ENCODE data around the gene GAL3ST1.

The GAL3ST1 gene

GRCh38 chr22:30531651-30532608, 42.5 kb downstream of the GAL3ST1 start:
- DNase-seq (ENCODE audit: low read depth in 2 of 2), result no peak

GRCh38 chr22:30526656-30527055, 47.8 kb downstream of the GAL3ST1 start:
- DNase-seq (ENCODE audit: low read depth in 2 of 2), result no peak

GRCh38 chr22:30523646-30524489, 50.6 kb downstream of the GAL3ST1 start:
- DNase-seq (ENCODE audit: low read depth in 2 of 2), result no peak

- no peak for DNase-seq (ENCODE audit: low read depth in 2 of 2)
Measured at GRCh38 chr22:30521368-30522156, 52.9 kb downstream of the GAL3ST1 start.

DNA sequence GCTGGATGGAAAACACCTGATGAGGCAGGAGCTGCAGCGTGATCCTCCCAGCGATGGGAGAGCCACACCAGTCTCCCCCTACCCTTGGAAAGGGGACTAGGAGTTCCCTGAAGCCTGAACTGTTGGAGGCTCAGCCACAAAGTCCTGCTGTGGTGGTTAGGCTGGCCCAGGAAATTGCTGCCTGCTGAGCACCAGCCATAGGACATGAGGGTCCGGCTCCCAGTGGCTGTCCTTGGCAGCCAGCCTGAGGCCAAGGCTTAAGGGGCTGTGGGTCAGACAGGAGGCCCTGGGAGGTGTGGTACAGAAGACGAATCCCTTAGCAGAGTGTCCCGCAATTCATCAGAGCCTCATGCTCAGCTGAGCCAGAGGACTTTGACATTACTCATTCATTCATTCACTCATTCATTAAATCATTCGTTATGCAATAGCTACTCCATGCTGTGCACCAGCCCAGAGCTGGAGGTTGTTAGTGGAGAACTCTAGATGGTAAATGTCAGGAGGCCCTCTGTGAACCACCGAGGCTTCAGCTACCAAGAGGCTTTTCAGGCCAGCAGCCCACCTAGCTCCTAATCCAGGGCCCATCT, 54.5 kb downstream of the GAL3ST1 start:
- DNase-seq (ENCODE audit: low read depth in 2 of 2), result no peak

GRCh38 chr22:30516731-30517130, 57.7 kb downstream of the GAL3ST1 start:
- no peak for DNase-seq (ENCODE audit: low read depth in 2 of 2)

- no peak for DNase-seq (ENCODE audit: low read depth in 2 of 2)
Measured at GRCh38 chr22:30516273-30516672, 58.2 kb downstream of the GAL3ST1 start.

- DNase-seq (ENCODE audit: low read depth in 2 of 2), result no peak
Measured at GRCh38 chr22:30514252-30514651, 60.2 kb downstream of the GAL3ST1 start.

DNA sequence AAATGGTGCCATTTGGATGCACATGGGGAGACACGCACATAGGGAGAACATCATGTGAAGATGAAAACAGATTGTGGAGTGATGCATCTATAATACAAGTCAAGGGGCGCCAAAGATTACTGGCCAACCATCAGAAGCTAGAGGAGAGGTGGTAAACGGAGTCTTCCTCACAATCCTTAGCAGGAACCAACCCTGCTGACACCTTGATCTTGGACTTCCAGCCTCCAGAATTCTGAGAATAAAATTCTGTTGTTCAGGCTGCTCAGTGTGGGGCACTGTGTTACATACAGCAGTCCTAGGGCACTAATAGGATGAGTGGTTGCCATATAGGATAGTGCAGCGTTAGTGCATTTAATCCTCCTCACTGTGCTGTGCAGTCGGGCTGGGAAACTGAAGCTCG, 61.0 kb downstream of the GAL3ST1 start:
- no peak for DNase-seq (ENCODE audit: low read depth in 2 of 2)

GRCh38 chr22:30511911-30512310, 62.6 kb downstream of the GAL3ST1 start:
- DNase-seq (ENCODE audit: low read depth in 2 of 2), result no peak

DNA sequence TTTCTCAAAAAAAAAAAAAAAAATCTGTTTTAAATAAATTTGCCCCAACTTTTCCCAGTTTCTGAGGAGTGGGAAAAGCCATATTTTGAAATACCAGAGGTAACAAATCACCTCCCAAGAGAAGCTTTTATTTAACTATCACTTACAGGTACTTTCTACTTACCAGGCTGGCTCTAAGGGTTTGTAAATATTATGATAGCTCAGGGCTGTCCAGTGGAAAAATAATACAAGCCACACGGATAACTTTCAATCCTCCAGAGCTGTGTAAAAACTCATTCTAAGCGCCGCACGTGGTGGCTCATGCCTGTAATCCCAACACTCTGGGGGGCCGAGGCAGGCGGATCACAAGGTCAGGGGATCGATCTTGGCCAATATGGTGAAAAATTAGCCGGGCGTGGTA, 63.4 kb downstream of the GAL3ST1 start:
- no peak for DNase-seq (ENCODE audit: low read depth in 2 of 2)

DNA sequence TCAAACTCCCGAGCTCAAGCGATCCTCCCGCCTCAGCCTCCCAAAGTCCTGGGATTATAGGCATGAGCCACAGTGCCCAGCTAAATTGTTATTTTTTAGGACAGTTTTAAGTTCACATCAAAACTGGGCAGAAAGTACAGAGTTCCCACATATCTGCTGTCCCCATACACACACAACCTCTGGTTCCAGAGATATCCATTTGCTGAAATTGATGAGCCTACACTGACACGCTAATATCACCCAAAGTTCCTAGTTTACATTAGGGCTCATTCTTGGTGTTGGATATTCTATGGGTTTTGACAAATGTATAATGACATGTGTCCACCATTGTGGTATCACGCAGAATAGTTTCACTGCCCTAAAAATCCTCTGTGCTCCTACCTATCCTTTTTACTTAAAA, 66.2 kb downstream of the GAL3ST1 start:
- no peak for DNase-seq (ENCODE audit: low read depth in 2 of 2)

DNA sequence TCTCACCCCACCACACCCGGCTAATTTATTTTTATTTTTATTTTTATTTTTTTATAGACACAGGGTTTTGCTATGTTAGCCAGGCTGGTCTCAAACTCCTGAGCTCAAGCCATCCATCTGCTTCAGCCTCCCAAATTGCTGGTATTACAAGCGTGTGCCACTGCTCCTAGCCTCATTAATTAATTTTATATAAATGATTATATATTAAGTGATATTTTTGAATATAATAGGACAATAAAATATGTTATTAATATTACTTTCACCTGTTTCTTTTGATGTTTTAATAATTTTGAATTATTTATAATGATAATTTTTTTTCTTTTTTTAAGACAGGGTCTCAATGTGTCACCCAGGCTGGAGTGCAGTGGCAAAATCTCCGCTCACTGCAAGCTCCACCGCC, 66.8 kb downstream of the GAL3ST1 start:
- DNase-seq (ENCODE audit: low read depth in 2 of 2), result no peak

DNA sequence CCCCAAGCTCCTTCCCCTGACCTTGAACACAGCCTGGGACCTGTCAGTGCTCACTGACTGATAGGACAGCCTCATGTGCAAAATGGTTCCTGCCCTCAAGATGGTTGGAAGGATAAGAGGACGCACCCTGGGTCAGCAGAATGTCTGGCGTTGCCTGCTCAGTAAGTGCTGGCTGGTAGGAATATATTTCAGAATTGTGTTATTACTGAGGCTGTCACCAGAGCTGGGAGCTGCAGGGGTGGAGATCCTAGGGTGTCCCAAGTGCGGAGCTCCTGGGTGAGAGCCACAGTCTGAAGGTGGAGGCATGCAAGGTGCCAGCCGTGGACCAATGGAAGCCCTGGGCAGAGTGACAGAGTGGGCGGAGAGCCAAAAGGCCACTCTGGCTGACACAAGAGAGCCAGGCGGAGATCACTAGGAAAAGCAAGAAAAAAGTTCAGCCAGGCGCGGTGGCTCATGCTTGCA, 67.9 kb downstream of the GAL3ST1 start:
- no peak for DNase-seq (ENCODE audit: low read depth in 2 of 2)

All from stimulated activated CD8-positive, alpha-beta memory T cell treated with anti-CD3 and anti-CD28 coated beads, Interleukin-7, amount 100 ng/mL, for 1 hour (primary cell).